ENCODE data around the gene RBP5.

The RBP5 gene

DNA sequence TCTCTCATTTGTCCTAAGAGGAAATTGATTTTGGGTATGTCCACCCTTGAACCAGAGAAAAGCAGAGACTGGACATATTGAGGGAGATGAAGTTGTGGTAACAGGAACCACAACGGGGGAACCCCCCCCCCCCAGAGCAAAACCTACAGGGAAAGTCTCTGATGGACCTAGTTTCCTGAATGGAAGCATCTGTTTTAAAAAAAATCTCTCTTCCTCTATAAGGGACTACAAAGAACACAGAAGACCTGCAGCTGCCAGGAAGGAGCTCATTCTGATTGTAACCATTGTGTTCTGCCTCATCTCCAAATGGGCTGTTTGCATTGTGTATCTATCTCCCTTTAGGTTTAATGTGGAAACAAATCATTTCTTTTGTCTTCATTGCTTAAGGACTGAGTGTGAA, 54.7 kb downstream of the RBP5 start:
- DNase-seq (ENCODE audit: low spot score): no peak
